CD1c-positive myeloid dendritic cell (primary cell): Measurements from ENCODE around the gene ZNF474.

Experiments
- DNase-seq: peaks from one replicate; pipeline ENCODE4 v3.0.0-alpha.2; 2016; ENCODE audit errors: extremely low spot score

Gene ZNF474

GRCh38 chr5:122118356-122118948 lies 10.9 kb upstream of the ZNF474 start:
- DNase-seq: no peak

GRCh38 chr5:122119205-122119604 lies 10.1 kb upstream of the ZNF474 start:
- no peak for DNase-seq

GRCh38 chr5:122120493-122120892 lies 8.9 kb upstream of the ZNF474 start:
- no peak for DNase-seq

- no peak for DNase-seq
These were observed 8.4 kb upstream of the ZNF474 start for GRCh38 chr5:122120957-122121356.

GRCh38 chr5:122121479-122122465 lies 7.6 kb upstream of the ZNF474 start:
- no peak for DNase-seq

GRCh38 chr5:122124766-122125165 lies 4.6 kb upstream of the ZNF474 start:
- DNase-seq: no peak

GRCh38 chr5:122126177-122126755 lies 3.1 kb upstream of the ZNF474 start:
- DNase-seq: no peak

GRCh38 chr5:122126756-122127321 lies 2.5 kb upstream of the ZNF474 start:
- DNase-seq: no peak

GRCh38 chr5:122130152-122130551 lies 806 bp downstream of the ZNF474 start:
- DNase-seq: no peak

- no peak for DNase-seq
These were observed 8.4 kb downstream of the ZNF474 start for GRCh38 chr5:122137702-122138101.

- DNase-seq: no peak
These were observed 9.0 kb downstream of the ZNF474 start for GRCh38 chr5:122138356-122138755.

- no peak for DNase-seq
These were observed 11.6 kb downstream of the ZNF474 start for GRCh38 chr5:122140900-122141299.

- DNase-seq: no peak
These were observed 12.4 kb downstream of the ZNF474 start for GRCh38 chr5:122141751-122142150.

GRCh38 chr5:122142480-122143164 lies 13.3 kb downstream of the ZNF474 start:
- no peak for DNase-seq

GRCh38 chr5:122144236-122144635 lies 14.9 kb downstream of the ZNF474 start:
- DNase-seq: no peak

GRCh38 chr5:122145906-122146305 lies 16.6 kb downstream of the ZNF474 start:
- no peak for DNase-seq

- no peak for DNase-seq
These were observed 20.2 kb downstream of the ZNF474 start for GRCh38 chr5:122149321-122150090.

- DNase-seq: no peak
These were observed 20.9 kb downstream of the ZNF474 start for GRCh38 chr5:122150215-122150614.

GRCh38 chr5:122151640-122152039 lies 22.3 kb downstream of the ZNF474 start:
- no peak for DNase-seq

GRCh38 chr5:122152266-122152900 lies 23.0 kb downstream of the ZNF474 start:
- DNase-seq: no peak

GRCh38 chr5:122153230-122153629 lies 23.9 kb downstream of the ZNF474 start:
- no peak for DNase-seq
